ENCODE data around the gene NUP85.
"Not testable (repeated sequence)": the region's sequence is repeated elsewhere in the genome, so short reads cannot be mapped to it uniquely, and the experiment has no call there.

NUP85 gene, protein sequence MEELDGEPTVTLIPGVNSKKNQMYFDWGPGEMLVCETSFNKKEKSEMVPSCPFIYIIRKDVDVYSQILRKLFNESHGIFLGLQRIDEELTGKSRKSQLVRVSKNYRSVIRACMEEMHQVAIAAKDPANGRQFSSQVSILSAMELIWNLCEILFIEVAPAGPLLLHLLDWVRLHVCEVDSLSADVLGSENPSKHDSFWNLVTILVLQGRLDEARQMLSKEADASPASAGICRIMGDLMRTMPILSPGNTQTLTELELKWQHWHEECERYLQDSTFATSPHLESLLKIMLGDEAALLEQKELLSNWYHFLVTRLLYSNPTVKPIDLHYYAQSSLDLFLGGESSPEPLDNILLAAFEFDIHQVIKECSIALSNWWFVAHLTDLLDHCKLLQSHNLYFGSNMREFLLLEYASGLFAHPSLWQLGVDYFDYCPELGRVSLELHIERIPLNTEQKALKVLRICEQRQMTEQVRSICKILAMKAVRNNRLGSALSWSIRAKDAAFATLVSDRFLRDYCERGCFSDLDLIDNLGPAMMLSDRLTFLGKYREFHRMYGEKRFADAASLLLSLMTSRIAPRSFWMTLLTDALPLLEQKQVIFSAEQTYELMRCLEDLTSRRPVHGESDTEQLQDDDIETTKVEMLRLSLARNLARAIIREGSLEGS

DNA sequence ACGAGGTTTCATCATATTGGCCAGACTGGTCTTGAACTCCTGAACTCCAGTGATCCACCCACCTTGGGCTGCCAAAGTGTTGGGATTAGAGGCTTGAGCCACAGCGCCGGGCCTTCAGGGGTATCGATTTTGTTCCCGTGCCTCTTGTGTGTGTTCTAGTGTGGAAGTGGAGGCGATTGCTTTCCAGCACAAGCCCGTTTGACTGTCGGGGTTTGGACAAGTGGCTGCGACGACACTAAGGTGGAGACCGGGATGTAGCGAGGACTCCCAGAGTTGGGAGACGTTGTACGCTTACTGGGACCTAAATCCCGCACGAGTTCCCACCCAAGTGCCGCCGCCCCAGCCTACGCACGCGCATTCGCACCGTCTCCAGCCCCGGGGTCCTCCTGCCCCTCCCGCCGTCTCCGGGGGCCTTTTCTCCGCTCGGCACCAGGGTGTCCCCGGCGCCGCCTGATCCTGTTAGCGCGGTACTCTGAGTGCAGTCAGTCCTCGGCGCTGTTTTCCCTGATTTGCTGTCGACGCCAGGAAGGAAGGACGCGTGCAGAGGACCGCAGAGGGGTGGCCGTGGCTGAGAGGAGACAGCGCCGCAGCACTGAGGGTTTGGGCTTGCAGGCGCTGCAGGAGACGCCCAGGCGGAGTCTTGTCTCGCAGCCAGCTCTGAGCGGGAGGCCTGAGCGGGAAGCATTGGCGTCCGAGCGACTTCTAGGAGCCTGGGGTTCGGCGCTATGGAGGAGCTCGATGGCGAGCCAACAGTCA is at the start of gene NUP85:
Gene NUP85 (plus strand): TSS at position 643 of the 756 bp plus-strand sequence. CDS start 83 bp downstream, at position 726.
- DNase-seq = peak; percentile 91

DNA sequence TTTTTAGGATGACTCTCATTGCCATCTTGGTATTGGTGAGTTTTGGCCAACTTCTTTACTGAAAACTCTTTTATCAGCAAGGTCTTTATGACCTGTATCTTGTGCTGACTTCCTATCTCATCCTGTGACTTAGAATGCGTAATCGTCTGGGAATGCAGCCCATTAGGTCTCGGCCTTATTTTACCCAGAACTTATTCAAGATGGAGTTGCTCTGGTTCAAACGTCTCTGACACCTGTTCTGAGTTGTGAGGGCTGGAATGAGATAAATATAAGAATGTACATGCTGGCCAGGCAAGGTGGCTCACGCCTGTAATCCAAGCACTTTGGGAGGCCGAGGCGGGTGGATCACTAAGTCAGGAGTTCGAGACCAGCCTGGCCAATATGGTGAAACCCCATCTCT is 47.0 kb upstream of the NUP85 start:
- DNase-seq = not testable (repeated sequence)

DNA sequence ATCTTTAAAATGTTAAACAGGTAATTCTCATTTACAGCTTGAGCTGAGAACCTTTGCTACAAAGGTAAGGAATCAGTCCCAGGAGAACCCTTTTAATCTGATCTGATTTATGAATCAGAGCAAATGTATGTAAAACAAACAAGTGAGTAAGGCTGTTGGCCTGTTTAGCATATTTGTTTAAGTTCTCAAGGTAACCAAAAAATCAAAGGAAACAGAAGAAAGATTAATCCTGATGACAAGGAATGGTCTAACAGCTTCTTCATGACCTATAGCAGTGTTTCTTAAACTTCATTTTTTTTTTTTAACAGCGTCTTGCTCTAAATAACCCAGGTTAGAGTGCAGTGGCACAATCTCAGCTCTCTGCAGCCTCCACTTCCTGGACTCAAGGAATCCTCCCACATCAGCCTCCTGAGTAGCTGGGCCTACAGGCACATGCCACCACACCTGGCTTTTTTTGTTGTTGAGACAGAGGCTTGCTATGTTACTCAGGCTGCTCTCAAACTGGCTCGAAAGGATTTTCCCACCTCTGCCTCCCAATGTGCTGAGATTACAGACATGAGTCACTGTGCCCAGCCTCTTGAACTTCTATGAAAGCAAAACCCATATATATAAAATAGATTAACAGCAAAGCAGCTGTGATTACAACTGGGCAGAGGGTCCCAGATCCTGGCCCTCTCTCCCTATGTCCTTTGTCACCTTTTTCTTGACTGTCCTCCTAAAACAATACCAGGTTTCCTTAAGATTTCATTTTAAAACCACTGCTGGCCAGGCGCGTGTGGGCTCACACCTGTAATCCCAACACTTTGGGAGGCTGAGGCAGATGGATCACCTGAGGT is 46.1 kb upstream of the NUP85 start:
- no peak for DNase-seq

DNA sequence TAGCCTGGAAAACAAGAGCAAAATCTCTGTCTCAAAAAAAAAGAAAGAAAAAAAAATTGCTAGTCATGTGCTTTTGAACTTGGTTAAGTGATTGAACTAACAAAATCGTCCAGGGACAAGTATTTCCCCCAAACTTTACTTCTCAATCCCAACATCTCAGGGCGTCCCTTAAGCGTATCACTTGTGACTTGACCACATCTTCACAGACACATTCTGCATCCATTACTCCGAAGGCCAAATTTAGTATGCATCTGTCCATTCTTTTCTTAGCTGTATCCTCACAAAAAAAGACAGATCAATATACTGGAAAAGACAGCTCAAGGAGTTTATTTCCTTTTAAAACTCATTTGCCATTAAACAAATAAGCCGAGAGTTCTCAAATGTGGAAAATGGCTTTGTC is 45.3 kb upstream of the NUP85 start:
- no peak for DNase-seq

DNA sequence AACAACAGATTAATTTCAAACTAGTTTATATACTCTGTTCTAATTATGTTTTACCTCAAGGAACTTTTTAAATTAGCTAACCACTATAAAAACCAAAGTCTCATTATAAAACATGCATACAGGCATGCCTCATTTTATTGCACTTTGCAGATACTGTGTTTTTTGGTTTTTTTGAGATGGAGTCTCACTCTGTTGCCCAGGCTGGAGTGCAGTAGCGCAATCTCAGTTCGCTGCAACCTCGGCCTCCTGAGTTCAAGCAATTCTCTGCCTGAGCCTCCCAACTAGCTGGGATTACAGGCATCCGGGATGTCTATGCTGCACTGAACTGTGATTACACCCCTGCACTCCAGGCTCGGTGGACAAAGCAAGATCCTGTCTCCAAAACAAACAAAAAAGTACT is 42.4 kb upstream of the NUP85 start:
- DNase-seq = no peak

DNA sequence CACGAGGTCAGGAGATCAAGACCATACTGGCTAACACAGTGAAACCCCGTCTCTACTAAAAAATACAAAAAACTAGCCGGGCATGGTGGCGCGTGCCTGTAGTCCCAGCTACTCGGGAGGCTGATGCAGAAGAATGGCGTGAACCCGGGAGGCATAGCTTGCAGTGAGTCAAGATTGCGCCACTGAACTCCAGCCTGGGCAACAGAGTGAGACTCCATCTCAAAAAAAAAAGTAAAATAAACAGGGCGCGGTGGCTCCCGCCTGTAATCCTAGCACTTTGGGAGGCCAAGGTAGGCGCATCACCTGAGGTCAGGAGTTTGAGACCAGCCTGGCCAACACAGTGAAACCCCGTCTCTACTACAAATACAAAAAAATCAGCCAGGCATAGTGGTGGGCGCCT is 40.9 kb upstream of the NUP85 start:
- DNase-seq = not testable (repeated sequence)

DNA sequence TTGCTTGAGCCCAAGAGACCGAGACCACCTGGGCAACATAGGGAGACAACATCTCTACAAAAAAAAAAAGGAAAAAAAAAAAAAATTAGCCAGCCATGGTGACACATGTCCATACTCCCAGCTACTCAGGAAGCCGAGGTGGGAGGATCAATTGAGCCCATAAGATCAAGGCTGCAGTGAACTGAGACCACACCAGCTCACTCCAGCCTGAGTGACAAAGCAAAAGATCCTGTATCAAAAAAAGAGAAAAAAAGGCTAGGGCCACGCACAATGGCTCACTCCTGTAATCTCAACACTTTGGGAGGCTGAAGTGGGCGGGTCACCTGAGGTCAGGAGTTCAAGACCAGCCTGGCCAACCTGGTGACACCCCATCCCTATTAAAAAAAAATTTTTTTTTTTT is 36.5 kb upstream of the NUP85 start:
- DNase-seq = no peak

DNA sequence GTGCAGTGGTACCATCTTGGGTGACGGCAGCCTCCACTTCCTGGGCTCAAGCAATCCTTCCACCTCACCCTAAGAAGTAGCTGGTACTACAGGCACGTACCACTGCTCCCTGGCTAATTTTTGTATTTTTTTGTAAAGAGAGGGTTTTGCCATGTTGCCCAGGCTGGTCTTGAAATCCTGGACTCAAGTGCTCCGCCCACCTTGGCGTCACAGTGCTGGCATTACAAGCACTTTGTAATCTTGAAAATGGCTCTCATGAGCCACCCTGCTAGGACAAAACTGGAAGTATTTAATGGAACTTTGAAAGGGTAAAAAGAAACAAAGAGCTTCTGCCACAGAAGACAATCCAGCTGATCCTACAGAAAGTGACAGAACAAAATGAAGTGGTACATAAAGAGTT is 32.0 kb upstream of the NUP85 start:
- no peak for DNase-seq

DNA sequence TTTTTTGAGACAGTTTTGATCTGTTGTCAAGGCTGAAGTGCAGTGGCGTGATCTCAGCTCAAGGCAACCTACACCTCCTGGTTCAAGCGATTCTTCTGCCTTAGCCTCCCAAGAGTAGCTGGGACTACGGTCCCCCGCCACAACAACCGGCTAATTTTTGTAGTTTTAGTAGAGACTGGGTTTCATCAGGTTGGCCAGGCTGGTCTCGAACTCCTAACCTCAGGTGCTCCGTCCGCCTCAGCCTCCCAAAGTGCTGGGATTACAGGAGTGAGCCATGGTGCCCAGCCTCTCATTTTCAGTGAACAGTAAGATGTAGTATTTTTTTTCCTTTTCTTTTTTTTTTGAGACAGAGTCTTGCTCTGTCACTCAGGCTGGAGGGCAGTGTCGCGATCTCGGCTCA is 30.5 kb upstream of the NUP85 start:
- DNase-seq = no peak

DNA sequence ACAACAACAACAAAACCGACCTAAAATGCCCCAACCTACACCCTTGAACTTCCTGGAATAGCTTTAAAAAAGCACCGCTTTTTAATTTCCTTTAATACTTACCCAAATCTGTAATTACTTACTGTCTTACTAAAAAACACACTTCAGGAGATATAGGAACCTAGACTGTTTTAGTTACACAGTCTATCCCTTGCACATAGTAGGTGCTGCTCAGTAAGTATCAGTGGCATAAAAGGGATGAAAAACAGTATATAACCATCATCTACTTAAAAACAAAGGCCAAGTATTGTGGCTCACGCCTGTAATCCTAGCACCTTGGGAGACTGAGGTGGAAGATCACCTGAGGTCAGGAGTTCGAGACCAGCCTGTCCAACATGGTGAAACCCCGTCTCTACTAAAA is 28.9 kb upstream of the NUP85 start:
- DNase-seq = no peak

DNA sequence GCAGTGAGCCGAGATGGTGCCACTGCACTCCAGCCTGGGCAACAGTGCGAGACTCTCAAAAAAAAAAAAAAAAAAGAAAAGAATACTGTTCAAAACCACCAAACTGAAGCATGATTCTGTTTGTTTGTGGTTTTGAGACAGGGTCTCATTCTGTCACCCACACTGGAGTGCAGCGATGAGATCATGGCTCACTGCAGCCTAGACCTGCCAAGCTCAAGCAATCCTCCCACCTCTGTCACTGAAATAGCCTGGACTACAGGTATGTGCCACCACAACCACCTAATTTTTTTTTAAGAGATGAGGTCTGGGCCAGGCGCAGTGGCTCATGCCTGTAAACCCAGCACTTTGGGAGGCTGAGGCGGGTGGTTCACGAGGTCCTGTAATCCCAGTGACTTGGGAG is 27.0 kb upstream of the NUP85 start:
- DNase-seq = no peak

DNA sequence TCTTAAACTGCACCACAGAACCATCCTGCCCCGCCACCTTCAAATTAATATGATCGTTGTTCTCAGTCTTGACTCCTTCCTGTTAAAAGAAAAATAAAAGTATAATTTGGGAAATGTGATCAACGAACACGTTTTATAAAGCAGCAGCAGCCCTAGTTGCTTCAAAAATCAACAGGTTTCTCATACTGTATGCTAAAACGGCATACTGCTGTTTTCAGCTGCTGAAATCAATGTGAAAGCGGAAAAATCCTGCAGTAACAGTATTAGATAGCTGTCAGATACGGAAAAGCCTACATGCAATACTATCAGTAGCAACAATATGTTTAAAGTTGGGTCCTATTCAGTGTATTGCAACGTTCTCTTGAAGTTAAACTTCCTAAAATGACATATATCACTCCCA is 24.4 kb upstream of the NUP85 start:
- DNase-seq = no peak

DNA sequence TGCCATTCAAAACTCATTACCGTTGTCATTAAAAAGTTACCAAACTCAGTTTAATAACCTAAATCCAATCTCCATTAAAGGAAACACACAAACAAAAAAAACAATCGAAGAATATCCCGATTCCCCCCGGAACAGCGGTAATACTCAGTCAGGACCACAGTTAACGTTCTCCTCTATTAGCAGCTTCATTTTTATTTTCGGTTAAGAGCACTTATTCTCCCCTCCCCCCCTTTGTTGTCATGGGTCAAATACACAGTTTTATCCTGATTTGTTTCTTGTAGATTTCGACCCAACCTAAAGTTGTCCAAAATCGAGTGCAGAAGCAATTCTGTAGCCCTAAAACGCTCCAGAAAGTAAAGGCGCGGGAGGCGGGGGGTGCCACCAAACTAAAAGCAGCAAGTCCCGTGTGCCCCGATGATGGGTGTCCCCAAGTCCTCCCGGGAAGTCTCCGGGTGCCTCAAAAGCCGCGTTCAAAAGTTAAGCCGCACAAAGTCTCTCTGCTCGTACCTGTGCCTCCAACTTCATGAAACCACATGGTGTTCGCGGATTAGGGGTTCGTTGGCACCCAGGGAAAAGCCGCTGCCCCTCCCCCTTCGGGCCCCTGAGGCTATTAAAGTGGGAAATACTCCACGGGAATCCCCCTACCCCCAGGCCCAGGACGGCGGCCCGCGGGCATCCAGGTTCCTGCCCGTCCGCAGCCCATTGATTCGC is 23.7 kb upstream of the NUP85 start:
- DNase-seq = peak; percentile 59

DNA sequence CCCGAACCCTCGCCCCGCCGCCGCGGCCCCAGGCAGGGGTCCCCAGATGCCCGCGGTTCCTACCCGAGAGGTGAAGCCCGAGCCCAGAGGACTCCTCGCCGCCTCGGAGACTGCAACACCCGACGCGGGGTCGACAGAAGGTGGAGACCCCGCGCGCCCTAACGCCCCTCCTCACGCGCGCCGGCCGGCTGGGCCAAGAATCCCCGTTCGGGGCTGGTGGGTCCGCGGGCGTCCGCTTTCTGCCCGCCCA is 23.2 kb upstream of the NUP85 start:
- no peak for DNase-seq

DNA sequence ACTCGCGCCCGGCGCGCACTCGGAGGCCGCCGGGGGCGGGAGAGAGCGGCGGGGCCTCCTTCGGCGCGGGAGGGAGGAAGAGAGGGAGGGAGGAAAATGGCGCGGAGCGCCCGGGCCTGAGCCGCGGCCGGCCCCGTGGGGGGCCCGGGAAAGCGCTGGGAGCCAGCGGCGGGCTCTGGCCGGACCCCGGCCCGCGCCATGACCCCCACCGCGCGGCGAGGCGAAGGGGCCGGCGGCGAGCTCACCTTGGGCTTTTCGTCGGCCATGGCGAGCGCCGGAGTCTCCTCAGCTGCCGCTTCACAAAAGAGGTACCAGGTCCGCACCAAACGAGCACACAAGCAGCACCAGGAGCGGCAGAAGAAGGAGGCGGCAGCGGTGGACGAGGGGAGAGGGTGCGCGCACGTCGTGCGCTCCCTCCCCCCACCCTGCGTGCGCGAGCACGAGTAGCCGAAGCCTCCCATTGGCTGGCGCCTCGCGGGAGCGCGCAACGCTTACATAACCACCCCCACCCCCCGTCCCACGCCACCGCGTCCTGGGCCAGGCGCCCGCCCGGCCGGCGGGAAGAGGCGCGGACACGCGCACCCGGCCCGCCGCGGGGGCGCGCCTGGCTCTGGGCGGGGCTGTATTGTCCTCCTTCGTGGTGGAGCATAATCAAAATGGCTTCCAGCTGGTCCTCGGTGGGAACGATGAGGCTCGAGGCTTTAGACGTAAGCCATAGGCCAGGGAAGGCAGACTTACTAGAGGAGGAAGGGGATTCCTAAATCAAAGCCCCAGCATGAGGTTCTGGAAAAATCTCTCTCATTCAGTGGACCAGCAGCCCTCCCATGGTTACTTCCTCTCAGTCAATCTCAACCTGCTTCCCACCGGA is 22.7 kb upstream of the NUP85 start, which contains the start of gene SUMO2:
Gene SUMO2 (minus strand): TSS at position 391 of the 868 bp plus-strand sequence. CDS start 125 bp downstream, at position 266.
- DNase-seq = peak; percentile 97

DNA sequence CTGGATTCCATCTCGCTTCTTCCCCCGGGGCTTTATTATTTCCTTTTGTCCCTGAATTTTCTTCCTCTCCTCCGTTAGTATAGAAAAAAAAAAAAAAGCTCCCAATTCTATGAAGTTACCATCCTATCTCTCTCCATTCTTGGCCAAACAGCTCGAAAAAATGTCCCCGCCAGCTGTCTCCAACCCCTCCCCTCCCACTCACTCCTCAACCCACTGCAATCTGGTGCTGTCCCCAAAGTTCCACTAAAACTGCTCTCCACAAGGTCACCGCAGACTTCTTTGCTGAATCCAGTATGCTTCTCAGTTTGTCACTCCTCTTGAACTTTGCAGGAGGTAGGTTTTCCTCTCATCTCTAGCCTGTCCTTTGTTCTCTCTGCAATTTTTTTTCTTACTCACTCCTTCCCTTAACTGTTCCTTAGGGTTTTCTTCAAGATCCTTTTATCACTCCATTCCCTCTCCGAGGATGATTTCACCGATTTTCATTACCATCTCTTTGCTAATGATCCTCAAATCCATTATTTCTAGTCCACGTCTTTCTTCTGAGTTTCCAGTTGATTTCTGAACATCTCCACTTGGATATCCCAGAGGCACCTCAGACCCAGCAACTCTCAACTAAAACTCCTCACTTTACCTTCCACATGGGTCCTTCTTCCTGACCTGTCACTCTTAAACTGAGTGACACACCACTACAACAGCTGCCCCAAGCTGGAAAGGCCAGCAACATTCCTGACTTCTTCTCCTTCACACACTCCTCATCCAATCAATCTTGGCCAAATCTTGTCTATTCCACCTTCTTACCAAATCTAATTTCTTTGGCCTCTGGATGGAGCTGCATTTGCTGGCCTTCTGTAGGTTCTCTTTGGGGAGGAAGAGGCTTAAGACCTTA is 21.2 kb upstream of the NUP85 start:
- no peak for DNase-seq

DNA sequence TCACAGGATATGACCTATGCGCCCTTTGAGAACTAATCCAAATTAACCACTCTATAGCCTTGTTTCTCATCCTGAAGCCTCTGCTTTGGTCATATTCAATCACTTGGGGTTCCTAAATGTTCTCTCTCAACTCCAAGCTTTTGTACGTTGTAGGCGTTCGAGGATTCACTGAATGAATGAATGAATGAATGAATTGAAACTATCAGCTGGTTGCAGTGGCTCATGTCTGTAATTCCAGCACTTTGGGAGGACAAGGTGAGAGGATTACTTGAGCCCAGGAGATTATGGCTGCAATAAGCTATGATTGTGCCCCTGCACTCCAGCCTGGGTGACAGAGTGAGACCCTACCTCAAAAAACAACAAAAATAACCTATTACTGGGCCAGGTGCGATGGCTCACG is 16.9 kb upstream of the NUP85 start:
- DNase-seq = no peak

DNA sequence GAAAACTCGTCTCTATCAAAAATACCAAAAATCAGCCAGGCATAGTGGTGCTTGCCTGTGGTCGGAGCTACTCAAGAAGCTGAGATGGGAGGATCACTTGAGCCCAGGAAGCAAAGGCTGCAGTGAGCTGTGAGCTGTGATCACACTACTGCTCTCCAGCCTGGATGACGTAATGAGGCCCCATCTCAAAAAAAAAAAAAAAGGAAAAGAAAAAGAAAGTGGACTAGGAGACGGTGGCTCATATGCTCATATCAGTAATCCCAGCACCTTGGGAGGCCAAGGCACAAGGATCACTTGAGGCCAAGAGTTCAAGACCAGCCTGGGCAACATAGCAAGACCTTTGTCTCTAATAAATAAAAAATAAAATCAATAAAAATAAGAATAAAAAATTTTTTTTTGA is 13.9 kb upstream of the NUP85 start:
- DNase-seq = no peak

DNA sequence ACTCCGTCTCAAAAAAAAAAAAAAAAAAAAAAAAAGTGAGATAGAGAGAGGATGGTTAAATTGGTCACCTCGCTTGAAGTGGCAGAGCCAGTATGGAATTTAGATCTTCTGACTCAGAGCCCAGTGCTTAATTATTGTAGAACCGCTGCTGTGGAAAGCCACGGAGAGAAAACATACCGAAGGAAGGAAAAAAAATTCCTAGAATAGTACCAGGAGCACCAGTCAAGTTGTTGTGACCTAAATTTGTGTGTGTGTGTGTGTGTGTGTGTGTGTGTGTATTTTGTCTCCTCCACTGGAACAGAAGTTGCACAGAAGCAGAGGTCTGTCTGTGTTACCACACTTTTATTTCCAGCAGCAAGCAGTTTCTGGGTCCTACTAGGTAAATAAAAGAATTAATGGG is 10.6 kb upstream of the NUP85 start:
- no peak for DNase-seq

DNA sequence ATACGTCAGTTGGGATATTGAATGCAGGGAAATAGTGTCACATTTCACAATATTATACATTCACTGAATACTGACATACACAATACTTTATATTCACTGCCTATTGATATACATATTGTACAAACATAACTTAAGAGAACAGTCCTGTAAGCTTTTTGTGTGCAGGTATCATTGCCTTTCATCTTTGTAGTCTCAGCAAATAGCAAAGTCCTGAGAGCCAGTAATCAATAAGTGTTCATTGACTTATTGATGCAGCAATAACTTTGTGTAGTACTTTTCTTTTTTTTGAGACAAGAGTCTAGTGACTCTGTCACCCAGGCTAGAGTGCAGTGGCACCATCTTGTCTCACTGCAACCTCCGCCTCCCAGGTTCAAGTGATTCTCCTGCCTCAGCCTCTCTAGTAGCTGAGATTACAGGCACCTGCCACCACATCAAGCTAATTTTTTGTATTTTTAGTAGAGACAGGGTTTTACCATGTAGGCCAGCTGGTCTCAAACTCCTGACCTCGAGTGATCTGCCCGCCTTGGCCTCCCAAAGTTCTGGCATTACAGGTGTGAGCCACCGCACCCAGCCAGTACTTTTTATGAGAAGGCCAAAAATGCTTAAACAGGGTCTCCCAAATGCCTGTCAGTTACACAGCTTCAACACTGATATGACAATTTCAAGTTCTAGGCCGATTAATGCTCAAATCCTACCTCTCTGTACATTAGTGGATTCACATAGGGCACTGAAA is 5.4 kb upstream of the NUP85 start:
- no peak for DNase-seq

All from CD4-positive, alpha-beta T cell treated with Interleukin-10 for 1 hour (primary cell).